HepG2 (cell line): ENCODE results near the gene ABHD17C. TPM values are rescaled to one million over a fixed set of nuclear protein-coding genes. Genes with fewer than 3 reads are reported as not detected.

ENCODE experiments used
- IRX3 ChIP-seq: sonication (generic); formaldehyde crosslinking; IDR thresholded peaks from 2 replicates; pipeline ENCODE4 v1.8.1; 2023; ENCODE audit warnings: mild to moderate bottlenecking, low read depth, missing genetic modification reagents, borderline replicate concordance
- NRL ChIP-seq: sonication (generic); formaldehyde crosslinking; IDR thresholded peaks from 2 replicates; pipeline ENCODE4 v1.5.0; 2020; ENCODE audit warnings: missing genetic modification reagents, mild to moderate bottlenecking, moderate library complexity, borderline replicate concordance
- SP4 ChIP-seq: sonication (generic); formaldehyde crosslinking; IDR thresholded peaks from 2 replicates; pipeline ENCODE4 v1.8.1; 2023; ENCODE audit warnings: mild to moderate bottlenecking, missing genetic modification reagents
- TAF1 ChIP-seq: sonication (generic); formaldehyde crosslinking; IDR thresholded peaks from 2 replicates; pipeline ENCODE4 v1.4.0; 2020; ENCODE audit warnings: missing genetic modification reagents
- ZNF329 ChIP-seq: sonication (generic); formaldehyde crosslinking; IDR thresholded peaks from 2 replicates; pipeline ENCODE4 v1.9.0; 2021; ENCODE audit warnings: low read depth, mild to moderate bottlenecking, missing genetic modification reagents
- ZNF577 ChIP-seq: sonication (generic); formaldehyde crosslinking; IDR thresholded peaks from 2 replicates; pipeline ENCODE4 v1.4.0; 2020; ENCODE audit warnings: mild to moderate bottlenecking, low read depth, missing genetic modification reagents, borderline replicate concordance
- ZNF670 ChIP-seq: sonication (generic); formaldehyde crosslinking; IDR thresholded peaks from 2 replicates; pipeline ENCODE4 v1.8.0; 2022; ENCODE audit warnings: mild to moderate bottlenecking, missing genetic modification reagents, borderline replicate concordance
- ZNF720 ChIP-seq: sonication (generic); formaldehyde crosslinking; IDR thresholded peaks from 2 replicates; pipeline ENCODE4 v1.4.0; 2020; ENCODE audit warnings: missing genetic modification reagents
- ZSCAN21 ChIP-seq: sonication (generic); formaldehyde crosslinking; IDR thresholded peaks from 2 replicates; pipeline ENCODE4 v1.8.0; 2022; ENCODE audit warnings: mild to moderate bottlenecking, missing genetic modification reagents, moderate library complexity, borderline replicate concordance
- polyA plus RNA-seq, 8 experiments: library from polyadenylated mRNA; depleted of rRNA in 3 of 8; stranded (reverse) in 7 of 8; unstranded in 1 of 8; fragments of >200 nt; fragmentation: Illumina TruSeq in 4 of 8; extraction: Trizol in 4 of 8; gene quantifications; 2 replicates each; pipeline versions ENCODE4 v1.2.1 to v1.2.3, GENCODE V29; 2011 to 2016; ENCODE audit warnings: low read depth in 4 of 8, missing spikeins in 1 of 8, mixed read lengths in 1 of 8; ENCODE audit not compliant: insufficient read depth in 1 of 8
- total RNA-seq, 5 experiments: library from RNA; depleted of rRNA; stranded (reverse); fragments of >200 nt; fragmentation: Illumina TruSeq; extraction: Trizol; gene quantifications; 2 replicates each; pipeline ENCODE4 v1.2.3, GENCODE V29; 2016; ENCODE audit warnings: low read depth in 1 of 5
- TF ChIP-seq, protein P1 (sequence below), 2 experiments: sonication (generic) in 1 of 2; formaldehyde crosslinking in 1 of 2; IDR thresholded peaks; 2 replicates each; pipeline versions ENCODE4 v1.4.0 to v1.6.1; 2018 to 2020; ENCODE audit warnings: missing genetic modification reagents in 2 of 2, borderline replicate concordance in 1 of 2, low read depth in 1 of 2, mild to moderate bottlenecking in 1 of 2, missing biosample characterization in 1 of 2
- TF ChIP-seq, protein P2 (sequence below): sonication (generic); formaldehyde crosslinking; IDR thresholded peaks from 2 replicates; pipeline ENCODE4 v1.5.0; 2020; ENCODE audit warnings: missing genetic modification reagents
- TF ChIP-seq, protein P3 (sequence below): sonication (generic); formaldehyde crosslinking; conservative IDR thresholded peaks from 2 replicates; pipeline ENCODE4 v1.8.0; 2022; ENCODE audit warnings: low read depth, missing genetic modification reagents
- TF ChIP-seq, protein P4 (sequence below): sonication (generic); formaldehyde crosslinking; IDR thresholded peaks from 2 replicates; pipeline ENCODE4 v1.4.0; 2020; ENCODE audit warnings: missing genetic modification reagents, borderline replicate concordance
- TF ChIP-seq, protein P5 (sequence below): sonication (generic); formaldehyde crosslinking; IDR thresholded peaks from 2 replicates; pipeline ENCODE4 v1.5.0; 2020; ENCODE audit warnings: mild to moderate bottlenecking, missing genetic modification reagents, moderate library complexity
- TF ChIP-seq, protein P6 (sequence below): sonication (generic); formaldehyde crosslinking; IDR thresholded peaks from 2 replicates; pipeline ENCODE4; 2020; ENCODE audit warnings: missing genetic modification reagents, mild to moderate bottlenecking, borderline replicate concordance
- TF ChIP-seq, protein P7 (sequence below): IDR thresholded peaks from 2 replicates; pipeline ENCODE4 v1.6.1; 2016; ENCODE audit warnings: missing genetic modification reagents, missing compliant biosample characterization

Gene ABHD17C
- total and polyA plus RNA-seq, 2 of the 13 experiments (the other 11 are each of a cell fraction or from before 2014, with no cell fraction given): 2.9 to 3.9 TPM

DNA sequence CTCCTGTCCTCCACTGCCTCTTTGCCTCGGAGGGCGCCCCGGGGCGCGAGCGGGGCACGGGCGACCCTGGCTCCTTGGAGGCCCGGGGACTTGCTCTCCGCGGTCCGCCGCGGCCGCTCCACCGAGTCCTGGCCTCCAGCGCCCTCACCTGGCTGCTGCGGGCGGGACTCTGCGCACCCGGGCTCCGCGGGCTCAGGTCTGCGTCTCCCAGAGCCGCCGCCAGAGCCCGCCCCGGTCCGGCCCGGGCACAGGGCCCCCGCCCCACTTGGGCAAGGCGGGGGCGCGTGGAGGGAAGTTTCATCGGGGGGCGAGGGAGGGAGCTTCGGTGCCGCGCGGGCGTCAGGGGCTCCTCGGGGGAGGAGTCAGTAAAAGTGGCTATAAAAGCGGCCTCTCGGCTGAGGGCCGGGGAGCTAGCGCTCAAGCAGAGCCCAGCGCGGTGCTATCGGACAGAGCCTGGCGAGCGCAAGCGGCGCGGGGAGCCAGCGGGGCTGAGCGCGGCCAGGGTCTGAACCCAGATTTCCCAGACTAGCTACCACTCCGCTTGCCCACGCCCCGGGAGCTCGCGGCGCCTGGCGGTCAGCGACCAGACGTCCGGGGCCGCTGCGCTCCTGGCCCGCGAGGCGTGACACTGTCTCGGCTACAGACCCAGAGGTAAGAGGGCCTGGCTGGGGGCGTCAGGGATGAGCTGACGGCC lies 84.0 kb downstream of the ABHD17C start, which contains the start of gene CEMIP (continued):
- TF ChIP-seq ZNF329 (CRISPR knock-in tag): no peak
- TF ChIP-seq SP4 (CRISPR knock-in tag): peak; percentile 52
- TF ChIP-seq IRX3 (CRISPR knock-in tag): no peak
- TF ChIP-seq, protein P1, sequence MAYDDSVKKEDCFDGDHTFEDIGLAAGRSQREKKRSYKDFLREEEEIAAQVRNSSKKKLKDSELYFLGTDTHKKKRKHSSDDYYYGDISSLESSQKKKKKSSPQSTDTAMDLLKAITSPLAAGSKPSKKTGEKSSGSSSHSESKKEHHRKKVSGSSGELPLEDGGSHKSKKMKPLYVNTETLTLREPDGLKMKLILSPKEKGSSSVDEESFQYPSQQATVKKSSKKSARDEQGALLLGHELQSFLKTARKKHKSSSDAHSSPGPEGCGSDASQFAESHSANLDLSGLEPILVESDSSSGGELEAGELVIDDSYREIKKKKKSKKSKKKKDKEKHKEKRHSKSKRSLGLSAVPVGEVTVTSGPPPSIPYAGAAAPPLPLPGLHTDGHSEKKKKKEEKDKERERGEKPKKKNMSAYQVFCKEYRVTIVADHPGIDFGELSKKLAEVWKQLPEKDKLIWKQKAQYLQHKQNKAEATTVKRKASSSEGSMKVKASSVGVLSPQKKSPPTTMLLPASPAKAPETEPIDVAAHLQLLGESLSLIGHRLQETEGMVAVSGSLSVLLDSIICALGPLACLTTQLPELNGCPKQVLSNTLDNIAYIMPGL (CRISPR knock-in tag; IDR thresholded peaks at IDR 0.05; ENCODE audit: borderline replicate concordance in 1 of 2, low read depth in 1 of 2): peak; percentile 59 to 83; a peak in 3 of 4 replicates
- TF ChIP-seq NRL (CRISPR knock-in tag): 0 out of 2 replicates have a peak, but pooled peaks have one; percentile 24
- TF ChIP-seq, protein P2, sequence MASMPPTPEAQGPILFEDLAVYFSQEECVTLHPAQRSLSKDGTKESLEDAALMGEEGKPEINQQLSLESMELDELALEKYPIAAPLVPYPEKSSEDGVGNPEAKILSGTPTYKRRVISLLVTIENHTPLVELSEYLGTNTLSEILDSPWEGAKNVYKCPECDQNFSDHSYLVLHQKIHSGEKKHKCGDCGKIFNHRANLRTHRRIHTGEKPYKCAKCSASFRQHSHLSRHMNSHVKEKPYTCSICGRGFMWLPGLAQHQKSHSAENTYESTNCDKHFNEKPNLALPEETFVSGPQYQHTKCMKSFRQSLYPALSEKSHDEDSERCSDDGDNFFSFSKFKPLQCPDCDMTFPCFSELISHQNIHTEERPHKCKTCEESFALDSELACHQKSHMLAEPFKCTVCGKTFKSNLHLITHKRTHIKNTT (CRISPR knock-in tag): no peak
- TF ChIP-seq, protein P3, sequence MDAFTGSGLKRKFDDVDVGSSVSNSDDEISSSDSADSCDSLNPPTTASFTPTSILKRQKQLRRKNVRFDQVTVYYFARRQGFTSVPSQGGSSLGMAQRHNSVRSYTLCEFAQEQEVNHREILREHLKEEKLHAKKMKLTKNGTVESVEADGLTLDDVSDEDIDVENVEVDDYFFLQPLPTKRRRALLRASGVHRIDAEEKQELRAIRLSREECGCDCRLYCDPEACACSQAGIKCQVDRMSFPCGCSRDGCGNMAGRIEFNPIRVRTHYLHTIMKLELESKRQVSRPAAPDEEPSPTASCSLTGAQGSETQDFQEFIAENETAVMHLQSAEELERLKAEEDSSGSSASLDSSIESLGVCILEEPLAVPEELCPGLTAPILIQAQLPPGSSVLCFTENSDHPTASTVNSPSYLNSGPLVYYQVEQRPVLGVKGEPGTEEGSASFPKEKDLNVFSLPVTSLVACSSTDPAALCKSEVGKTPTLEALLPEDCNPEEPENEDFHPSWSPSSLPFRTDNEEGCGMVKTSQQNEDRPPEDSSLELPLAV (CRISPR knock-in tag): no peak
- TF ChIP-seq, protein P4, sequence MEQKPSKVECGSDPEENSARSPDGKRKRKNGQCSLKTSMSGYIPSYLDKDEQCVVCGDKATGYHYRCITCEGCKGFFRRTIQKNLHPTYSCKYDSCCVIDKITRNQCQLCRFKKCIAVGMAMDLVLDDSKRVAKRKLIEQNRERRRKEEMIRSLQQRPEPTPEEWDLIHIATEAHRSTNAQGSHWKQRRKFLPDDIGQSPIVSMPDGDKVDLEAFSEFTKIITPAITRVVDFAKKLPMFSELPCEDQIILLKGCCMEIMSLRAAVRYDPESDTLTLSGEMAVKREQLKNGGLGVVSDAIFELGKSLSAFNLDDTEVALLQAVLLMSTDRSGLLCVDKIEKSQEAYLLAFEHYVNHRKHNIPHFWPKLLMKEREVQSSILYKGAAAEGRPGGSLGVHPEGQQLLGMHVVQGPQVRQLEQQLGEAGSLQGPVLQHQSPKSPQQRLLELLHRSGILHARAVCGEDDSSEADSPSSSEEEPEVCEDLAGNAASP (CRISPR knock-in tag): no peak
- TF ChIP-seq, protein P5, sequence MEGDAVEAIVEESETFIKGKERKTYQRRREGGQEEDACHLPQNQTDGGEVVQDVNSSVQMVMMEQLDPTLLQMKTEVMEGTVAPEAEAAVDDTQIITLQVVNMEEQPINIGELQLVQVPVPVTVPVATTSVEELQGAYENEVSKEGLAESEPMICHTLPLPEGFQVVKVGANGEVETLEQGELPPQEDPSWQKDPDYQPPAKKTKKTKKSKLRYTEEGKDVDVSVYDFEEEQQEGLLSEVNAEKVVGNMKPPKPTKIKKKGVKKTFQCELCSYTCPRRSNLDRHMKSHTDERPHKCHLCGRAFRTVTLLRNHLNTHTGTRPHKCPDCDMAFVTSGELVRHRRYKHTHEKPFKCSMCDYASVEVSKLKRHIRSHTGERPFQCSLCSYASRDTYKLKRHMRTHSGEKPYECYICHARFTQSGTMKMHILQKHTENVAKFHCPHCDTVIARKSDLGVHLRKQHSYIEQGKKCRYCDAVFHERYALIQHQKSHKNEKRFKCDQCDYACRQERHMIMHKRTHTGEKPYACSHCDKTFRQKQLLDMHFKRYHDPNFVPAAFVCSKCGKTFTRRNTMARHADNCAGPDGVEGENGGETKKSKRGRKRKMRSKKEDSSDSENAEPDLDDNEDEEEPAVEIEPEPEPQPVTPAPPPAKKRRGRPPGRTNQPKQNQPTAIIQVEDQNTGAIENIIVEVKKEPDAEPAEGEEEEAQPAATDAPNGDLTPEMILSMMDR: peak; percentile 85
- TF ChIP-seq ZNF577 (CRISPR knock-in tag): no peak
- no peak for TF ChIP-seq ZSCAN21
- TF ChIP-seq, protein P6, sequence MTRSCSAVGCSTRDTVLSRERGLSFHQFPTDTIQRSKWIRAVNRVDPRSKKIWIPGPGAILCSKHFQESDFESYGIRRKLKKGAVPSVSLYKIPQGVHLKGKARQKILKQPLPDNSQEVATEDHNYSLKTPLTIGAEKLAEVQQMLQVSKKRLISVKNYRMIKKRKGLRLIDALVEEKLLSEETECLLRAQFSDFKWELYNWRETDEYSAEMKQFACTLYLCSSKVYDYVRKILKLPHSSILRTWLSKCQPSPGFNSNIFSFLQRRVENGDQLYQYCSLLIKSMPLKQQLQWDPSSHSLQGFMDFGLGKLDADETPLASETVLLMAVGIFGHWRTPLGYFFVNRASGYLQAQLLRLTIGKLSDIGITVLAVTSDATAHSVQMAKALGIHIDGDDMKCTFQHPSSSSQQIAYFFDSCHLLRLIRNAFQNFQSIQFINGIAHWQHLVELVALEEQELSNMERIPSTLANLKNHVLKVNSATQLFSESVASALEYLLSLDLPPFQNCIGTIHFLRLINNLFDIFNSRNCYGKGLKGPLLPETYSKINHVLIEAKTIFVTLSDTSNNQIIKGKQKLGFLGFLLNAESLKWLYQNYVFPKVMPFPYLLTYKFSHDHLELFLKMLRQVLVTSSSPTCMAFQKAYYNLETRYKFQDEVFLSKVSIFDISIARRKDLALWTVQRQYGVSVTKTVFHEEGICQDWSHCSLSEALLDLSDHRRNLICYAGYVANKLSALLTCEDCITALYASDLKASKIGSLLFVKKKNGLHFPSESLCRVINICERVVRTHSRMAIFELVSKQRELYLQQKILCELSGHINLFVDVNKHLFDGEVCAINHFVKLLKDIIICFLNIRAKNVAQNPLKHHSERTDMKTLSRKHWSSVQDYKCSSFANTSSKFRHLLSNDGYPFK (CRISPR knock-in tag): no peak
- no peak for TF ChIP-seq ZNF720 (CRISPR knock-in tag)
- TF ChIP-seq TAF1 (CRISPR knock-in tag): peak; percentile 58; the same call in 1 of the 2 replicates
- 0 out of 2 replicates have a peak, but pooled peaks have one; percentile 25 for TF ChIP-seq ZNF670 (CRISPR knock-in tag)
- TF ChIP-seq, protein P7, sequence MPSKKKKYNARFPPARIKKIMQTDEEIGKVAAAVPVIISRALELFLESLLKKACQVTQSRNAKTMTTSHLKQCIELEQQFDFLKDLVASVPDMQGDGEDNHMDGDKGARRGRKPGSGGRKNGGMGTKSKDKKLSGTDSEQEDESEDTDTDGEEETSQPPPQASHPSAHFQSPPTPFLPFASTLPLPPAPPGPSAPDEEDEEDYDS: peak; percentile 81
